Endometrial microvascular endothelial cells (primary cell): ENCODE results near the gene TMEM175. TPM values are rescaled to one million over a fixed set of nuclear protein-coding genes. Genes with fewer than 3 reads are reported as not detected.
"Not testable (repeated sequence)": the region's sequence is repeated elsewhere in the genome, so short reads cannot be mapped to it uniquely, and the experiment has no call there.

Experiments used
- in situ Hi-C: cut with HindIII; loops from 2 replicates; pipeline ENCODE4 v1.10.0; 2017; ENCODE audit warnings: low sequenced_read_pairs, low pct_unique_long_range_greater_than_20kb; ENCODE audit errors: inconsistent ontology term
- total RNA-seq: library from RNA; depleted of rRNA; stranded (reverse); fragments of >200 nt; gene quantifications from one replicate; pipeline ENCODE4 v1.2.3, GENCODE V29; 2015; ENCODE audit errors: inconsistent ontology term

Gene TMEM175
- total RNA-seq, 1 donor from 2014 or later, result 16.3 TPM

GRCh38 chr4:931194-931959 is 883 bp upstream of the TMEM175 start:
- in situ Hi-C loops, result loop anchor here (5.0 kb wide), 1 partner anchor 41 kb away; the partner anchor contains the start of gene DGKQ

- in situ Hi-C loops, result loop anchor here (5.0 kb wide), 1 partner anchor 40 kb away; the partner anchor contains the start of gene DGKQ
Observed at GRCh38 chr4:932713-933070, 432 bp downstream of the TMEM175 start.

- in situ Hi-C loops, result not testable (repeated sequence)
Observed at GRCh38 chr4:939508-939907, 7.2 kb downstream of the TMEM175 start.

GRCh38 chr4:945274-946102 is 13.2 kb downstream of the TMEM175 start:
- in situ Hi-C loops, result no loop called here

GRCh38 chr4:946103-946450 is 13.8 kb downstream of the TMEM175 start:
- in situ Hi-C loops, result no loop called here

GRCh38 chr4:946517-947471 is 14.5 kb downstream of the TMEM175 start:
- in situ Hi-C loops, result no loop called here

- in situ Hi-C loops, result no loop called here
Observed at GRCh38 chr4:947491-947971, 15.3 kb downstream of the TMEM175 start.

- in situ Hi-C loops, result no loop called here
Observed at GRCh38 chr4:948101-948935, 16.1 kb downstream of the TMEM175 start.

- in situ Hi-C loops, result no loop called here
Observed at GRCh38 chr4:948936-949300, 16.7 kb downstream of the TMEM175 start.

GRCh38 chr4:949656-950055 is 17.4 kb downstream of the TMEM175 start:
- in situ Hi-C loops, result no loop called here

- in situ Hi-C loops, result no loop called here
Observed at GRCh38 chr4:950136-951020, 18.1 kb downstream of the TMEM175 start.

- in situ Hi-C loops, result no loop called here
Observed at GRCh38 chr4:951186-951585, 18.9 kb downstream of the TMEM175 start.

GRCh38 chr4:951594-952468 is 19.6 kb downstream of the TMEM175 start:
- in situ Hi-C loops, result no loop called here

GRCh38 chr4:952881-953573 is 20.8 kb downstream of the TMEM175 start:
- in situ Hi-C loops, result no loop called here

- in situ Hi-C loops, result no loop called here
Observed at GRCh38 chr4:953574-953915, 21.3 kb downstream of the TMEM175 start.
